Natural killer cell (primary cell): ENCODE results near the gene STAC2. TPM values are rescaled to one million over a fixed set of nuclear protein-coding genes. Genes with fewer than 3 reads are reported as not detected.

ENCODE experiments used
- ATAC-seq, 3 donors: fragments of 150-1000 bp in 2 of 3; fragments of 200-7000 bp in 1 of 3; cut with Tn5 transposase; 1 replicate in 1 of 3; 2 replicates in 2 of 3; pipeline ENCODE4 v1.10.0; 2021; ENCODE audit warnings: mild to moderate bottlenecking in 2 of 3, moderate library complexity in 2 of 3
- DNase-seq, 2 donors: peaks; one replicate each; pipeline versions ENCODE4 v3.0.0 to v3.0.0-alpha.2; 2013 to 2021; ENCODE audit warnings: mixed read lengths in 1 of 2
- H3K27ac ChIP-seq: one replicate; pipeline ENCODE4 v1.5.1; 2013; ENCODE audit warnings: mild to moderate bottlenecking, low read length
- H3K27me3 ChIP-seq: one replicate; pipeline ENCODE4 v1.6.1; 2013; ENCODE audit warnings: low read length; ENCODE audit not compliant: control insufficient read depth, insufficient read depth
- H3K36me3 ChIP-seq: one replicate; pipeline ENCODE4 v1.6.1; 2013; ENCODE audit warnings: low read length; ENCODE audit not compliant: control insufficient read depth, insufficient read depth
- H3K4me1 ChIP-seq: one replicate; pipeline ENCODE4 v1.6.1; 2013; ENCODE audit warnings: low read length; ENCODE audit not compliant: control insufficient read depth, insufficient read depth
- H3K4me3 ChIP-seq: one replicate; pipeline ENCODE4 v1.5.1; 2013; ENCODE audit warnings: low read length
- H3K9me3 ChIP-seq: one replicate; pipeline ENCODE4 v1.6.1; 2013; ENCODE audit warnings: low read length; ENCODE audit not compliant: control insufficient read depth, insufficient read depth
- H3K27ac Mint-ChIP-seq, 2 donors: one replicate each; pipeline ENCODE4 v1.8.0; 2022; ENCODE audit warnings: mild to moderate bottlenecking in 2 of 2, mixed read lengths in 2 of 2, moderate library complexity in 1 of 2
- H3K27me3 Mint-ChIP-seq, 2 donors: one replicate each; pipeline ENCODE4 v1.8.0; 2022; ENCODE audit warnings: low read depth in 2 of 2, mixed read lengths in 2 of 2
- H3K36me3 Mint-ChIP-seq: one replicate; pipeline ENCODE4 v1.8.0; 2022; ENCODE audit warnings: mixed read lengths
- H3K4me1 Mint-ChIP-seq, 2 donors: one replicate each; pipeline ENCODE4 v1.8.0; 2022; ENCODE audit warnings: mixed read lengths in 2 of 2
- H3K4me3 Mint-ChIP-seq: one replicate; pipeline ENCODE4 v1.8.0; 2022; ENCODE audit warnings: mild to moderate bottlenecking, moderate library complexity, mixed read lengths
- H3K9me3 Mint-ChIP-seq, 2 donors: one replicate each; pipeline ENCODE4 v1.8.0; 2022; ENCODE audit warnings: mixed read lengths in 2 of 2
- WGBS: methylation state at CpG from one replicate; pipeline ENCODE4 v1.1.7; 2013; ENCODE audit warnings: missing lambda C conversion rate; ENCODE audit not compliant: insufficient coverage; 5-methylcytosine and 5-hydroxymethylcytosine counted together
- intact Hi-C: fragments of 100-400 bp; cut with micrococcal nuclease; formaldehyde crosslinking; loops from one replicate; pipeline ENCODE4 v1.14.2; 2022
- total RNA-seq, 4 donors: library from RNA; stranded (reverse); fragments of 120-200 nt in 1 of 4; gene quantifications; one replicate each; pipeline versions ENCODE4 v1.2.3 to v1.2.4, GENCODE V29; 2013 to 2022
- TF ChIP-seq, protein P1 (sequence below): fragments of 200-600 bp; IDR thresholded peaks from one replicate; pipeline ENCODE4 v1.8.0; 2022; ENCODE audit warnings: antibody characterized with exemption

Gene STAC2
- total RNA-seq, 3 donors from 2014 or later (not counting 1 experiment from before 2014, with no cell fraction given), result not detected

- intact Hi-C loops, result loop anchor here (5.0 kb wide), 1 partner anchor 65 kb away; no protein-coding TSS in a partner anchor
- no peaks in the 10 kb centered on the region for H3K36me3 ChIP-seq
- WGBS, result 0% methylated on average over 2 of the region's 2 CpGs
- peaks cover 41% of the 10 kb centered on the region for H3K4me1 ChIP-seq
- no peak overlapping the region for H3K4me3 ChIP-seq
- no peak overlapping the region for H3K27ac ChIP-seq
- Mint-ChIP-seq H3K36me3 (no peaks in the 10 kb centered on the region), H3K27ac (peak overlapping the region; percentile 18 to 32), H3K4me1 (peaks cover 31 to 39% of the 10 kb centered on the region in 2 donors), H3K4me3 (peak overlapping the region; percentile 92), H3K27me3 (no peaks in the 10 kb centered on the region), H3K9me3 (no peaks in the 10 kb centered on the region)
- ATAC-seq, result peak; percentile 39 to 55 (median 49)
- peak in 1 of 2 donors; percentile 47 for DNase-seq
- H3K9me3 ChIP-seq, result no peaks in the 10 kb centered on the region
- TF ChIP-seq, protein P1, sequence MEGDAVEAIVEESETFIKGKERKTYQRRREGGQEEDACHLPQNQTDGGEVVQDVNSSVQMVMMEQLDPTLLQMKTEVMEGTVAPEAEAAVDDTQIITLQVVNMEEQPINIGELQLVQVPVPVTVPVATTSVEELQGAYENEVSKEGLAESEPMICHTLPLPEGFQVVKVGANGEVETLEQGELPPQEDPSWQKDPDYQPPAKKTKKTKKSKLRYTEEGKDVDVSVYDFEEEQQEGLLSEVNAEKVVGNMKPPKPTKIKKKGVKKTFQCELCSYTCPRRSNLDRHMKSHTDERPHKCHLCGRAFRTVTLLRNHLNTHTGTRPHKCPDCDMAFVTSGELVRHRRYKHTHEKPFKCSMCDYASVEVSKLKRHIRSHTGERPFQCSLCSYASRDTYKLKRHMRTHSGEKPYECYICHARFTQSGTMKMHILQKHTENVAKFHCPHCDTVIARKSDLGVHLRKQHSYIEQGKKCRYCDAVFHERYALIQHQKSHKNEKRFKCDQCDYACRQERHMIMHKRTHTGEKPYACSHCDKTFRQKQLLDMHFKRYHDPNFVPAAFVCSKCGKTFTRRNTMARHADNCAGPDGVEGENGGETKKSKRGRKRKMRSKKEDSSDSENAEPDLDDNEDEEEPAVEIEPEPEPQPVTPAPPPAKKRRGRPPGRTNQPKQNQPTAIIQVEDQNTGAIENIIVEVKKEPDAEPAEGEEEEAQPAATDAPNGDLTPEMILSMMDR, result no peak
- H3K27me3 ChIP-seq, result no peaks in the 10 kb centered on the region
Measured at GRCh38 chr17:39167476-39167875, 58.3 kb downstream of the STAC2 start.

DNA sequence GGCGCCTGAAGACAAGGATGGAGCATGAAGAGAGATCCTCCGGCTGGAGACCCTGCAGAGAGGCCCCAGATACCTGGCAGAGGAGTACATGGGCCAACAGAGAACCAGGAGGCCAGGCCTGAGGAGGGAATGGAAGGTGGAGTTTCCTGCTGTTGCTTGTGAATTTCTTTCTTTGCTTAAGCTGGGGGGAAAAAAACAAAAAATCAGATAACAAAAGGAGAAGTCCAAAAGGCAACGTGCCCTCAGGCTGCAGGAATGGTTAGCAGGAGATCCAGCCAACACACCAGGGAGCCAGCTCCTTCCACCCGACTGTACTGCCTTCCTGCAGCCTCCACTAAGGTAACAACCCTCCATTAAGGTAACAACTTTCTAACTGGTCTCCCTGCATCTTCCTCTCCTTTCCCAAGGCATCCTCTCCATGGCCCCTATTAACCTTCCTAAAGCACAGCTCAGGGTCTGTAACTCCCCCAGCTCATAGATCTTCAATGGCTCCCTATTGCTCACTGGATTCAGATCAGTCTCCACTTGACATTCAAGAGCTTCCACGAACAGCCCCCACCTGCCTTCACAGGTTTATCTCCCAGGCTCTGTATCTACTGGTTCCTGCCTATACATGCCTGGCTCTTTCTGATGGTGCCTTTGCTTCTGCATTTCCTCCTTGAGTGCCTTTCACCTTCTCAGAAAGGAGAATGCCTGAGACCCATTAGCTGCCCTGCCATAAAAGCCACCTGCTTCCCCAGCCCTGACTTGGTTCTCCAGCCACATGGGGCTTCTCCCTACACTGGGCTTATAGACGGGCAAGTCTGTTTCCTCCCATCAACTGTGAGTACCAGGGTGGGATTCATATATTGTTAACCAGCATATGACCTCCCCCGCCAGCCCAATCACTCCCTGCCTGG lies 59.1 kb downstream of the STAC2 start:
- Histone ChIP-seq H3K27ac (no peak overlapping the region), H3K4me3 (no peak overlapping the region), H3K9me3 (no peaks in the 10 kb centered on the region), H3K36me3 (no peaks in the 10 kb centered on the region), H3K4me1 (peaks cover 41% of the 10 kb centered on the region), H3K27me3 (no peaks in the 10 kb centered on the region)
- H3K4me3 Mint-ChIP-seq, result peak overlapping the region; percentile 92
- peak overlapping the region in 1 of 2 donors; percentile 32 for H3K27ac Mint-ChIP-seq
- intact Hi-C loops, result loop anchor here (5.0 kb wide), 1 partner anchor 66 kb away; no protein-coding TSS in a partner anchor
- TF ChIP-seq, protein P1, result no peak
- no peaks in the 10 kb centered on the region for H3K9me3 Mint-ChIP-seq
- no peak for DNase-seq
- H3K4me1 Mint-ChIP-seq, result peaks cover 31 to 33% of the 10 kb centered on the region in 2 donors
- ATAC-seq, result no peak
- WGBS, result 73% methylated on average over 5 of the region's 7 CpGs
- H3K36me3 Mint-ChIP-seq, result no peaks in the 10 kb centered on the region
- no peaks in the 10 kb centered on the region for H3K27me3 Mint-ChIP-seq

DNA sequence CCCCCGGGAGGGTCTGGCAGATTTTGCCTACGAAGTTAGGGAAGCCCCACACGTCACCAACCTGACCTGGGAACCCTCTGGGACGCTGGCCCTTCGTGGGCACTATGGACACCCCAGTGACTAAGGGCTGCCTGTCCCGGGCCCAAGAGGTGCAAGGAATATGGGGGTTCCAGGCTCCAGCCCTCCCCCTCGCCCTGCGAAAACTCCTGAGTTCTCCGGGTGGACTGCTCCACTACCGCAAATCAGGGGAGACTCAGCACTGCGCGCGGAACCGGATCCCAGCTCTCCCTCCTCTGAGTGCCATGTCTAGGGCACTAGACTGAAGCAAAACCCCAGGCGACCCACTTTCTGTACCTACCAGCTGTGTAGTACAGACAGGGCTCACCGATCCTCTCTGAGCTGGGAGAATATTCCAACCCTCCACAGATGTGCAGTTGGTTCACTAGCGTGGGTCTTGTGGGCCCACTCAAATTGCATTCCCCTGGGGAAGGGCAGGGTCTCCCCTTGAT lies 59.9 kb downstream of the STAC2 start, which contains the start of gene ARL5C:
TSS of gene ARL5C (minus strand) at position 321 of the 509 bp plus-strand sequence. CDS start 401 bp downstream, outside the sequence.
- Histone ChIP-seq H3K4me1 (peaks cover 41% of the 10 kb centered on the region), H3K27me3 (no peaks in the 10 kb centered on the region), H3K27ac (peak within 1 kb of the TSS; percentile 24), H3K4me3 (peak within 1 kb of the TSS; percentile 61), H3K9me3 (no peaks in the 10 kb centered on the region), H3K36me3 (no peaks in the 10 kb centered on the region)
- ATAC-seq, result no peak
- 55% methylated on average over 17 of the region's 17 CpGs for WGBS
- peaks cover 31 to 33% of the 10 kb centered on the region in 2 donors for H3K4me1 Mint-ChIP-seq
- TF ChIP-seq, protein P1, result no peak
- H3K9me3 Mint-ChIP-seq, result no peaks in the 10 kb centered on the region
- no peak for DNase-seq
- intact Hi-C loops, result loop anchor here (5.0 kb wide), 1 partner anchor 66 kb away; no protein-coding TSS in a partner anchor
- peak within 1 kb of the TSS; percentile 92 for H3K4me3 Mint-ChIP-seq
- H3K27ac Mint-ChIP-seq, result peak within 1 kb of the TSS; percentile 42 to 80
- no peaks in the 10 kb centered on the region for H3K27me3 Mint-ChIP-seq
- H3K36me3 Mint-ChIP-seq, result no peaks in the 10 kb centered on the region
